ENCODE data around the gene ALPL. TPM values are rescaled to one million over a fixed set of nuclear protein-coding genes. Genes with fewer than 3 reads are reported as not detected.
"Not testable (repeated sequence)": the region's sequence is repeated elsewhere in the genome, so short reads cannot be mapped to it uniquely, and the experiment has no call there.

Gene ALPL
- total and polyA plus RNA-seq, 2 donors (not counting 1 experiment from before 2014, with no cell fraction given), result 1.3 to 3.6 TPM

DNA sequence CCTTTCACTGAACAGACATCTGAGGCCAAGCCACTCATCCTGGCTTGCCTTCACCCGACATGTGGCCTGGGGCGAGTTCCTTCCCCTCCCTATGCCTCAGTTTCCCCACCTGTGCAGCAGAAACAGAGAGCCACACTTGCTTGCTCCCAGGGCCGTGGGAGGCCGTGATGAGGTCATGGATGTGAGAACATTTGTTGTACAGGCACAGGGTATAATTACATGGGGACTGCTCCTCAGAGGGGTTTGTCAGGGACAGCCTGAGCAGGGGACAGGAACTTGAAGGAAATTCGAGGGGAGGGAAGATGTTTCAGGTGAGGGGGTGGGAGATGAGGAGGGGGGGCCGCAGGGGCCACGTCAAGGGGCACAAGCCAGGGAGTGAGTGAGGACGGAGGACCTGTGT lies 56.1 kb downstream of the ALPL start:
- Histone ChIP-seq H4K20me1 (ENCODE audit: control insufficient read depth, extremely low read depth, insufficient read depth, low read length) (no peaks in the 10 kb centered on the region), H3K9ac (ENCODE audit: insufficient read depth, low read length) (no peak overlapping the region), H3K4me2 (ENCODE audit: extremely low read depth, insufficient read depth, low read length) (no peak overlapping the region), H2AFZ (ENCODE audit: low read length) (no peak overlapping the region), H3K79me2 (ENCODE audit: control insufficient read depth, insufficient read depth, low read length) (no peaks in the 10 kb centered on the region), H3K4me3 (replicated peaks in 1 of 4; ENCODE audit: control extremely low read depth in 1 of 4, insufficient read depth in 1 of 4, low read depth in 3 of 4, low read length in 4 of 4) (no peak overlapping the region), H3K36me3 (ENCODE audit: control insufficient read depth, insufficient read depth, low read length) (no peaks in the 10 kb centered on the region), H3K9me3 (ENCODE audit: control insufficient read depth, insufficient read depth, low read depth, low read length) (no peaks in the 10 kb centered on the region), H3K27me3 (ENCODE audit: control insufficient read depth, insufficient read depth, low read length) (no peaks in the 10 kb centered on the region), H3K4me1 (ENCODE audit: control insufficient read depth, extremely low read depth, insufficient read depth, low read length) (no peaks in the 10 kb centered on the region), H3K27ac (ENCODE audit: insufficient read depth, low read length) (no peak overlapping the region)
- no peak for DNase-seq (ENCODE audit: low read depth in 2 of 2)
- no peak for TF ChIP-seq EZH2 (IDR thresholded peaks at IDR 0.05; ENCODE audit: low read length, missing control alignments)
- TF ChIP-seq, protein P1, sequence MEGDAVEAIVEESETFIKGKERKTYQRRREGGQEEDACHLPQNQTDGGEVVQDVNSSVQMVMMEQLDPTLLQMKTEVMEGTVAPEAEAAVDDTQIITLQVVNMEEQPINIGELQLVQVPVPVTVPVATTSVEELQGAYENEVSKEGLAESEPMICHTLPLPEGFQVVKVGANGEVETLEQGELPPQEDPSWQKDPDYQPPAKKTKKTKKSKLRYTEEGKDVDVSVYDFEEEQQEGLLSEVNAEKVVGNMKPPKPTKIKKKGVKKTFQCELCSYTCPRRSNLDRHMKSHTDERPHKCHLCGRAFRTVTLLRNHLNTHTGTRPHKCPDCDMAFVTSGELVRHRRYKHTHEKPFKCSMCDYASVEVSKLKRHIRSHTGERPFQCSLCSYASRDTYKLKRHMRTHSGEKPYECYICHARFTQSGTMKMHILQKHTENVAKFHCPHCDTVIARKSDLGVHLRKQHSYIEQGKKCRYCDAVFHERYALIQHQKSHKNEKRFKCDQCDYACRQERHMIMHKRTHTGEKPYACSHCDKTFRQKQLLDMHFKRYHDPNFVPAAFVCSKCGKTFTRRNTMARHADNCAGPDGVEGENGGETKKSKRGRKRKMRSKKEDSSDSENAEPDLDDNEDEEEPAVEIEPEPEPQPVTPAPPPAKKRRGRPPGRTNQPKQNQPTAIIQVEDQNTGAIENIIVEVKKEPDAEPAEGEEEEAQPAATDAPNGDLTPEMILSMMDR (conservative IDR thresholded peaks at IDR 0.05 in 1 of 2, IDR thresholded peaks at IDR 0.05 in 1 of 2; ENCODE audit: low read depth in 1 of 2, low read length in 2 of 2), result no peak

DNA sequence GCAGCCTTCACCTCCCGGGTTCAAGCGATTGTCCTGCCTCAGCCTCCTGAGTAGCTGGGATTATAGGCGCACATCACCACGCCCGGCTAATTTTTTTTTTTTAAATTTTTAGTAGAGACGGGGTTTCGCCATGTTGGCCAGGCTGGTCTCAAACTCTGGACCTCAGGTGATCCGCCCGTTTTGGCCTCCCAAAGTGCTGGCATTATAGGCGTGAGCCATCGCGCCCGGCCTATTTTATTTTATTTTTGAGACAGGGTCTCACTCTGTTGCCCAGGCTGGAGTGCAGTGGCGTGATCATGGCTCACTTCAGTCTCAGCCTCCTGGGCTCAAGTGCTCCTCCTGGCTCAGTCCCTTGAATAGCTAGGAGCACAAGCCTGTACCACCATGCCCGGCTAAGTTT lies 57.1 kb downstream of the ALPL start:
- not testable (repeated sequence) for H3K36me3 ChIP-seq (ENCODE audit: control insufficient read depth, insufficient read depth, low read length); H3K27me3 ChIP-seq (ENCODE audit: control insufficient read depth, insufficient read depth, low read length); H3K27ac ChIP-seq (ENCODE audit: insufficient read depth, low read length)

DNA sequence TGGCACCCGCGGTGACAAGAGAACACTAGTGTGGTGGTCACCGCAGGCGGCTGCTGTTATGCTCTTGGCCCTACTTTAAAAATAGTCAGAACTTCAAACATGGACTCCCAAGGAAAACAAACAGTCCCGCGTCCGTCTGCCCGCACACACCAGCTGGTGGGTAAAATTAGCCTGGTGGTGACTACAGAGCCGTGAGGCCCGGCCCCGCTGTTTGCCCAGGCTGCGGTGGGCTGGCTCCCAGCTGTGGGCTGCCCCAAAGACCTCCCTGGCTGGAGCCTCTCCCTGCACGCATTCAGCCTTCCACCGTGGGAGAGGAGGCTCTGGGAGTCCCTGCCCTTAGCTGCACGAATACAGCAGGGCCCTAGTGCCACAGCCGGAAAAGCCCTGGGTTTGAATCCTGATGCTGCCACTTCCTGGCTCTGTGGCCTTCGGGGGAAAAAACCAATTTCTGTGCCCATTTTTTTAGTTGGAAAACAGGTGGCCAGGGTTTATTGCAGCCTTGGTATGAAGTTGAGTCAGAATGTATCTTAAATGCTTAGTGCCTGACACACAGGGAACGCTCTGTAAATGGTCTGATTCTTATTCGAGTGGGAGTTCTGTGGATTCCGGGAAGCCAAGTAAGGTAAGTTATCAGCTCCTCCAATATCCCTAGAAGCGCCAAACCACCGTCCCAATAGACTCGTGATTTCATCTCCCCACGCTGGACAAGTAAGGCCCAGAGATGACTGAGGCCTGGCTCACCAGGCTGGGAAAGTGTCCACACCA lies 58.2 kb downstream of the ALPL start:
- H3K27me3 ChIP-seq (ENCODE audit: control insufficient read depth, insufficient read depth, low read length), result no peaks in the 10 kb centered on the region
- H3K27ac ChIP-seq (ENCODE audit: insufficient read depth, low read length), result no peak overlapping the region
- H4K20me1 ChIP-seq (ENCODE audit: control insufficient read depth, extremely low read depth, insufficient read depth, low read length), result no peaks in the 10 kb centered on the region
- peak; percentile 24 to 98 for DNase-seq (ENCODE audit: low read depth in 2 of 2)
- H3K4me1 ChIP-seq (ENCODE audit: control insufficient read depth, extremely low read depth, insufficient read depth, low read length), result no peaks in the 10 kb centered on the region
- no peak overlapping the region for H3K4me3 ChIP-seq (replicated peaks in 1 of 4; ENCODE audit: control extremely low read depth in 1 of 4, insufficient read depth in 1 of 4, low read depth in 3 of 4, low read length in 4 of 4)
- H3K9ac ChIP-seq (ENCODE audit: insufficient read depth, low read length), result no peak overlapping the region
- H2AFZ ChIP-seq (ENCODE audit: low read length), result no peak overlapping the region
- no peaks in the 10 kb centered on the region for H3K36me3 ChIP-seq (ENCODE audit: control insufficient read depth, insufficient read depth, low read length)
- no peak overlapping the region for H3K4me2 ChIP-seq (ENCODE audit: extremely low read depth, insufficient read depth, low read length)
- H3K79me2 ChIP-seq (ENCODE audit: control insufficient read depth, insufficient read depth, low read length), result no peaks in the 10 kb centered on the region
- H3K9me3 ChIP-seq (ENCODE audit: control insufficient read depth, insufficient read depth, low read depth, low read length), result no peaks in the 10 kb centered on the region
- TF ChIP-seq, protein P1 (conservative IDR thresholded peaks at IDR 0.05 in 1 of 2, IDR thresholded peaks at IDR 0.05 in 1 of 2; ENCODE audit: low read depth in 1 of 2, low read length in 2 of 2), result no peak
- no peak for TF ChIP-seq EZH2 (IDR thresholded peaks at IDR 0.05; ENCODE audit: low read length, missing control alignments)

More for the DNA sequence above, 57.1 kb downstream of the ALPL start:
- not testable (repeated sequence) for H3K4me3 ChIP-seq (replicated peaks in 1 of 4; ENCODE audit: control extremely low read depth in 1 of 4, insufficient read depth in 1 of 4, low read depth in 3 of 4, low read length in 4 of 4); H3K4me1 ChIP-seq (ENCODE audit: control insufficient read depth, extremely low read depth, insufficient read depth, low read length); H3K9me3 ChIP-seq (ENCODE audit: control insufficient read depth, insufficient read depth, low read depth, low read length); H3K79me2 ChIP-seq (ENCODE audit: control insufficient read depth, insufficient read depth, low read length); DNase-seq (ENCODE audit: low read depth in 2 of 2); H4K20me1 ChIP-seq (ENCODE audit: control insufficient read depth, extremely low read depth, insufficient read depth, low read length); H3K9ac ChIP-seq (ENCODE audit: insufficient read depth, low read length); H3K4me2 ChIP-seq (ENCODE audit: extremely low read depth, insufficient read depth, low read length); H2AFZ ChIP-seq (ENCODE audit: low read length)

Data from fibroblast of lung (primary cell).